ENCODE results near the gene EMSY. TPM values are rescaled to one million over a fixed set of nuclear protein-coding genes. Genes with fewer than 3 reads are reported as not detected.

The EMSY gene
- total RNA-seq, 3 donors from 2014 or later: 22.9 to 71.3 (median 43.9) TPM

- Histone ChIP-seq H3K36me3 (no peaks in the 10 kb centered on the region), H3K4me1 (no peaks in the 10 kb centered on the region), H3K27me3 (no peaks in the 10 kb centered on the region), H3K9me3 (peaks cover 0 to 6% of the 10 kb centered on the region in 2 donors), H3K4me3 (no peak overlapping the region), H3K27ac (no peak overlapping the region)
- DNase-seq (ENCODE audit: low spot score in 2 of 2): no peak
- TF ChIP-seq POLR2A (IDR thresholded peaks at IDR 0.05): no peak
- TF ChIP-seq CTCF (IDR thresholded peaks at IDR 0.05): no peak
- no peak for TF ChIP-seq POLR2AphosphoS5 (IDR thresholded peaks at IDR 0.05)
- intact Hi-C loops (cut with DNase I; ENCODE audit: low total_unique reads): no loop called here
These were observed 56.8 kb downstream of the EMSY start for GRCh38 chr11:76501526-76502202.

- H3K4me3 ChIP-seq: no peak overlapping the region
- no peaks in the 10 kb centered on the region for H3K27me3 ChIP-seq
- H3K9me3 ChIP-seq: no peaks in the 10 kb centered on the region
- intact Hi-C loops (cut with DNase I; ENCODE audit: low total_unique reads): no loop called here
- H3K4me1 ChIP-seq: no peaks in the 10 kb centered on the region
- no peak for TF ChIP-seq POLR2AphosphoS5 (IDR thresholded peaks at IDR 0.05)
- no peak for TF ChIP-seq POLR2A (IDR thresholded peaks at IDR 0.05)
- no peak for TF ChIP-seq CTCF (IDR thresholded peaks at IDR 0.05)
- DNase-seq (ENCODE audit: low spot score in 2 of 2): no peak
- H3K27ac ChIP-seq: no peak overlapping the region
- no peaks in the 10 kb centered on the region for H3K36me3 ChIP-seq
These were observed 62.0 kb downstream of the EMSY start for GRCh38 chr11:76506833-76507232.

- intact Hi-C loops (cut with DNase I; ENCODE audit: low total_unique reads): no loop called here
- Histone ChIP-seq H3K9me3 (no peaks in the 10 kb centered on the region), H3K4me3 (no peak overlapping the region), H3K27me3 (no peaks in the 10 kb centered on the region), H3K4me1 (no peaks in the 10 kb centered on the region), H3K27ac (no peak overlapping the region), H3K36me3 (no peaks in the 10 kb centered on the region)
- TF ChIP-seq POLR2A (IDR thresholded peaks at IDR 0.05): no peak
- no peak for TF ChIP-seq POLR2AphosphoS5 (IDR thresholded peaks at IDR 0.05)
- TF ChIP-seq CTCF (IDR thresholded peaks at IDR 0.05): no peak
- no peak for DNase-seq (ENCODE audit: low spot score in 2 of 2)
These were observed 65.5 kb downstream of the EMSY start for GRCh38 chr11:76510060-76511047.

- no peaks in the 10 kb centered on the region for H3K36me3 ChIP-seq
- DNase-seq (ENCODE audit: low spot score in 2 of 2): no peak
- no peak overlapping the region for H3K27ac ChIP-seq
- intact Hi-C loops (cut with DNase I; ENCODE audit: low total_unique reads): no loop called here
- no peaks in the 10 kb centered on the region for H3K9me3 ChIP-seq
- H3K27me3 ChIP-seq: no peaks in the 10 kb centered on the region
- no peak overlapping the region for H3K4me3 ChIP-seq
- no peaks in the 10 kb centered on the region for H3K4me1 ChIP-seq
- TF ChIP-seq POLR2A (IDR thresholded peaks at IDR 0.05) (no peak), POLR2AphosphoS5 (IDR thresholded peaks at IDR 0.05) (no peak), CTCF (IDR thresholded peaks at IDR 0.05) (no peak)
These were observed 68.2 kb downstream of the EMSY start for GRCh38 chr11:76512851-76513653.
